ENCODE results near the gene GABRA6. TPM values are rescaled to one million over a fixed set of nuclear protein-coding genes. Genes with fewer than 3 reads are reported as not detected.
A peak's percentile ranks its signal among the peaks of the same experiment; 100 is the strongest.

GABRA6 gene
- total RNA-seq (ENCODE audit: low replicate concordance) = not detected in 2 replicates

GRCh38 chr5:161685461-161685860 is at the start of gene GABRA6:
Gene GABRA6 (plus strand): TSS chr5:161685721. CDS start chr5:161685990, 269 bp downstream.
- H3K27me3 ChIP-seq = no peaks in the 10 kb centered on the region
- no peaks in the 10 kb centered on the region for H3K4me1 ChIP-seq
- no peak for DNase-seq (ENCODE audit: low spot score)
- H4K20me1 ChIP-seq (ENCODE audit: low read depth) = no peaks in the 10 kb centered on the region
- Mint-ChIP-seq H3K27me3 (ENCODE audit: insufficient read depth, low read depth) (no peaks in the 10 kb centered on the region), H3K9me3 (no peaks in the 10 kb centered on the region), H3K4me3 (no peak within 1 kb of the TSS), H3K27ac (no peak within 1 kb of the TSS), H3K4me1 (no peaks in the 10 kb centered on the region), H3K36me3 (no peaks in the 10 kb centered on the region)
- peak within 1 kb of the TSS; percentile 73 for H2AFZ ChIP-seq (replicated peaks)
- H3F3A ChIP-seq (ENCODE audit: low read depth) = no peaks in the 10 kb centered on the region
- no peak within 1 kb of the TSS for H3K4me2 ChIP-seq
- H3K27ac ChIP-seq = no peak within 1 kb of the TSS
- H3K9me3 ChIP-seq (ENCODE audit: low read depth) = no peaks in the 10 kb centered on the region
- H3K79me2 ChIP-seq (ENCODE audit: low read depth) = no peaks in the 10 kb centered on the region
- no peak within 1 kb of the TSS for H3K4me3 ChIP-seq
- no peaks in the 10 kb centered on the region for H3K36me3 ChIP-seq
- TF ChIP-seq EZH2 (IDR thresholded peaks at IDR 0.05) = no peak
- TF ChIP-seq EZH2phosphoT487 (IDR thresholded peaks at IDR 0.05) = no peak
- TF ChIP-seq CTCF (IDR thresholded peaks at IDR 0.05) = no peak
- no peak within 1 kb of the TSS for H3K9ac ChIP-seq

GRCh38 chr5:161637591-161637990 is 47.9 kb upstream of the GABRA6 start:
- H3K79me2 ChIP-seq (ENCODE audit: low read depth) = no peaks in the 10 kb centered on the region
- no peak overlapping the region for H3K9ac ChIP-seq
- Mint-ChIP-seq H3K4me1 (no peaks in the 10 kb centered on the region), H3K36me3 (no peaks in the 10 kb centered on the region), H3K4me3 (no peak overlapping the region), H3K27ac (no peak overlapping the region), H3K27me3 (ENCODE audit: insufficient read depth, low read depth) (no peaks in the 10 kb centered on the region), H3K9me3 (no peaks in the 10 kb centered on the region)
- no peak for DNase-seq (ENCODE audit: low spot score)
- H3K4me1 ChIP-seq = no peaks in the 10 kb centered on the region
- H3K27me3 ChIP-seq = no peaks in the 10 kb centered on the region
- TF ChIP-seq EZH2phosphoT487 (IDR thresholded peaks at IDR 0.05) = no peak
- no peak for TF ChIP-seq EZH2 (IDR thresholded peaks at IDR 0.05)
- TF ChIP-seq CTCF (IDR thresholded peaks at IDR 0.05) = no peak
- H4K20me1 ChIP-seq (ENCODE audit: low read depth) = no peaks in the 10 kb centered on the region
- H2AFZ ChIP-seq (replicated peaks) = no peak overlapping the region
- H3K36me3 ChIP-seq = no peaks in the 10 kb centered on the region
- no peaks in the 10 kb centered on the region for H3F3A ChIP-seq (ENCODE audit: low read depth)
- no peaks in the 10 kb centered on the region for H3K9me3 ChIP-seq (ENCODE audit: low read depth)
- H3K4me3 ChIP-seq = no peak overlapping the region
- H3K4me2 ChIP-seq = no peak overlapping the region
- no peak overlapping the region for H3K27ac ChIP-seq

GRCh38 chr5:161641444-161641843 is 44.1 kb upstream of the GABRA6 start:
- Mint-ChIP-seq H3K27ac (no peak overlapping the region), H3K36me3 (no peaks in the 10 kb centered on the region), H3K4me3 (no peak overlapping the region), H3K27me3 (ENCODE audit: insufficient read depth, low read depth) (no peaks in the 10 kb centered on the region), H3K9me3 (no peaks in the 10 kb centered on the region), H3K4me1 (no peaks in the 10 kb centered on the region)
- no peak for DNase-seq (ENCODE audit: low spot score)
- Histone ChIP-seq H2AFZ (replicated peaks) (no peak overlapping the region), H3K9me3 (ENCODE audit: low read depth) (no peaks in the 10 kb centered on the region), H3K79me2 (ENCODE audit: low read depth) (no peaks in the 10 kb centered on the region), H3F3A (ENCODE audit: low read depth) (no peaks in the 10 kb centered on the region), H4K20me1 (ENCODE audit: low read depth) (no peaks in the 10 kb centered on the region), H3K4me1 (no peaks in the 10 kb centered on the region), H3K36me3 (no peaks in the 10 kb centered on the region), H3K9ac (no peak overlapping the region), H3K4me2 (no peak overlapping the region), H3K4me3 (no peak overlapping the region), H3K27me3 (no peaks in the 10 kb centered on the region), H3K27ac (no peak overlapping the region)
- TF ChIP-seq EZH2 (IDR thresholded peaks at IDR 0.05) (no peak), EZH2phosphoT487 (IDR thresholded peaks at IDR 0.05) (no peak), CTCF (IDR thresholded peaks at IDR 0.05) (no peak)
